Thyroid gland (tissue), 4 donors: ENCODE measurements around the gene GALNTL6. TPM values are rescaled to one million over a fixed set of nuclear protein-coding genes. Genes with fewer than 3 reads are reported as not detected.
A peak's percentile ranks its signal among the peaks of the same experiment; 100 is the strongest.
"Not testable (repeated sequence)": the region's sequence is repeated elsewhere in the genome, so short reads cannot be mapped to it uniquely, and the experiment has no call there.

Experiments
- DNase-seq, 2 donors: peaks; one replicate each; pipeline ENCODE4 v3.0.0-alpha.2; 2019
- H3K27ac ChIP-seq, 3 donors: fragments of 200-600 bp; sonication (generic); 1 replicate in 2 of 3; 2 replicates in 1 of 3; pipeline ENCODE4 v1.5.1; 2016 to 2019; ENCODE audit warnings: mild to moderate bottlenecking in 1 of 3, moderate library complexity in 1 of 3
- H3K27me3 ChIP-seq: fragments of 200-600 bp; sonication (generic); one replicate; pipeline ENCODE4 v1.5.1; 2019
- H3K36me3 ChIP-seq, 2 donors: fragments of 200-600 bp; sonication (generic); one replicate each; pipeline ENCODE4 v1.5.1; 2016 to 2019
- H3K4me1 ChIP-seq, 2 donors: fragments of 200-600 bp; sonication (generic); one replicate each; pipeline ENCODE4 v1.5.1; 2017 to 2019
- H3K4me3 ChIP-seq, 3 donors: fragments of 200-600 bp; sonication (generic); replicated peaks in 1 of 3; 1 replicate in 2 of 3; 2 replicates in 1 of 3; pipeline ENCODE4 v1.5.1; 2016; ENCODE audit warnings: mild to moderate bottlenecking in 1 of 3
- H3K9me3 ChIP-seq: fragments of 200-600 bp; sonication (generic); one replicate; pipeline ENCODE4 v1.5.1; 2017
- POLR2A ChIP-seq, 2 donors: fragments of 450-650 bp; IDR thresholded peaks; one replicate each; pipeline ENCODE4 v1.6.1; 2017; ENCODE audit warnings: antibody characterized with exemption in 2 of 2, mild to moderate bottlenecking in 2 of 2, moderate library complexity in 1 of 2
- WGBS, 2 donors: methylation state at CpG; one replicate each; pipeline ENCODE4 v1.1.5; 2017; 5-methylcytosine and 5-hydroxymethylcytosine counted together
- intact Hi-C: fragments of 100-400 bp; cut with DNase I; formaldehyde crosslinking; loops from one replicate; pipeline ENCODE4 v1.15.1; 2023
- total RNA-seq, 4 donors: library from RNA; depleted of rRNA; stranded (reverse); fragments of >200 nt; gene quantifications; one replicate each; pipeline ENCODE4 v1.2.3, GENCODE V29; 2016
- TF ChIP-seq, protein P1 (sequence below), 6 experiments: fragments of 200-600 bp in 3 of 6; fragments of 450-650 bp in 3 of 6; sonication (generic) in 3 of 6; IDR thresholded peaks; one replicate each; pipeline ENCODE4 v1.5.1; 2016 to 2019; ENCODE audit warnings: antibody characterized with exemption in 6 of 6, mild to moderate bottlenecking in 2 of 6, inconsistent platforms in 1 of 6, moderate library complexity in 1 of 6

The GALNTL6 gene
- total RNA-seq, 4 donors from 2014 or later = not detected

DNA sequence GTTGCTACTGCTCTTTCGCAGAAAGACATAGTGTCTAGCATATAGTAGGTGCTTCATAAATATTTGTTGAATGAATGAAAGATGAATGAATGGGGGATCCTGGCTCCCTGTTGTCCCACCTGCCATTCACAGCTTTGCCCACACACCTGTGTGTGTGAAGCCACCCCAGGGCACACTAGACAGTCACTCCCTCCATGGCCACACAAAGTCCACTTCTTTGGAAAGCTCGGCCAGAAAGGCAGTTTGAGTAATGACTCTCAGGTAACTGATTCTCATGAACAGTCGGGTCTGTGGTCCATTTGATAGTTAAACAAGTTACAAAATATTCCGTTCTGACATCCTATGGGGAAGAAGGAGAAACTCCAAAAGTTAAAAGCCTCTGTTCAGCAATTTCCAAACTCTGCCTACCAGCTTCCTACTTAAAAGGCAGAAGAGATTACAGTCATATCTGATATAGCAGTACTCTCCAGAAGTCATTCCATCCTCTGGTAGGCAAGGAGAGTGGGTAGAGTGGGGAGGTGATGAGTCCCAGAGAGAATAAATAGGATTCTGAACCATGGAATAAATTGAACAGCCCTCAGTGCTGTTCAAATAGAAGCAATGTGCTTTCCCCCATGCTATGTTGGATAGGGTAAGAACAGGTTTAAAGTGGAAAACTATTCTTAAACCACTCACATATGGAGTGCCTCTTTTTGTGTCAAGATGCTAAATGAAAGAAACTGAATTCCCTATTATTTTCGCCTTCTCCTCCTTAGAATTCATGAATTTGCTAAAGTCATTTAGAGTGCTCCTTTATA, 1150.5 kb downstream of the GALNTL6 start:
- no peak overlapping the region for H3K4me3 ChIP-seq
- no peaks in the 10 kb centered on the region for H3K27me3 ChIP-seq
- H3K36me3 ChIP-seq = no peaks in the 10 kb centered on the region
- intact Hi-C loops = no loop called here
- WGBS, 2 donors = 91 to 93% methylated on average over 5 of the region's 5 CpGs
- no peak for DNase-seq
- TF ChIP-seq, protein P1, sequence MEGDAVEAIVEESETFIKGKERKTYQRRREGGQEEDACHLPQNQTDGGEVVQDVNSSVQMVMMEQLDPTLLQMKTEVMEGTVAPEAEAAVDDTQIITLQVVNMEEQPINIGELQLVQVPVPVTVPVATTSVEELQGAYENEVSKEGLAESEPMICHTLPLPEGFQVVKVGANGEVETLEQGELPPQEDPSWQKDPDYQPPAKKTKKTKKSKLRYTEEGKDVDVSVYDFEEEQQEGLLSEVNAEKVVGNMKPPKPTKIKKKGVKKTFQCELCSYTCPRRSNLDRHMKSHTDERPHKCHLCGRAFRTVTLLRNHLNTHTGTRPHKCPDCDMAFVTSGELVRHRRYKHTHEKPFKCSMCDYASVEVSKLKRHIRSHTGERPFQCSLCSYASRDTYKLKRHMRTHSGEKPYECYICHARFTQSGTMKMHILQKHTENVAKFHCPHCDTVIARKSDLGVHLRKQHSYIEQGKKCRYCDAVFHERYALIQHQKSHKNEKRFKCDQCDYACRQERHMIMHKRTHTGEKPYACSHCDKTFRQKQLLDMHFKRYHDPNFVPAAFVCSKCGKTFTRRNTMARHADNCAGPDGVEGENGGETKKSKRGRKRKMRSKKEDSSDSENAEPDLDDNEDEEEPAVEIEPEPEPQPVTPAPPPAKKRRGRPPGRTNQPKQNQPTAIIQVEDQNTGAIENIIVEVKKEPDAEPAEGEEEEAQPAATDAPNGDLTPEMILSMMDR (IDR thresholded peaks at IDR 0.05) = no peak
- TF ChIP-seq POLR2A (IDR thresholded peaks at IDR 0.05) = no peak
- H3K9me3 ChIP-seq = no peaks in the 10 kb centered on the region
- H3K27ac ChIP-seq = peak overlapping the region in 2 of 3 donors; percentile 63 to 77
- H3K4me1 ChIP-seq = peaks cover 8 to 20% of the 10 kb centered on the region in 2 donors

DNA sequence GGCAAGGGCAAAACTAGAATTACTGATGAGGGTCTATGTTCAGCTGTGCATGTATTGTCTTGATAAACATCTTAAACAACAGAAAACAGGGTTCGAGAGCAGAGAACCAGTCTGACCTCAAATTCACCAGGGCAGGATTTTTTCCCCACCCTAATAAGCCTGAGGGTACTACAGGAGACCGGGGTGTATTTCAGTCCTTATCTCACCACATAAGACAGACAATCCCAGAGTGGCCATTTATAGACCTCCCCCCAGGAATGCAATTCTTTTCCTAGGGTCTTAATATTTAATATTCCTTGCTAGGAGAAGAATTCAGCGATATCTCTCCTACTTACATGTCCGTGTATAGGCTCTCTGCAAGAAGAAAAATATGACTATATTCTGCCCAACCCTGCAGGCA, 1157.0 kb downstream of the GALNTL6 start:
- 94 to 96% methylated on average over 4 of the region's 4 CpGs for WGBS, 2 donors

DNA sequence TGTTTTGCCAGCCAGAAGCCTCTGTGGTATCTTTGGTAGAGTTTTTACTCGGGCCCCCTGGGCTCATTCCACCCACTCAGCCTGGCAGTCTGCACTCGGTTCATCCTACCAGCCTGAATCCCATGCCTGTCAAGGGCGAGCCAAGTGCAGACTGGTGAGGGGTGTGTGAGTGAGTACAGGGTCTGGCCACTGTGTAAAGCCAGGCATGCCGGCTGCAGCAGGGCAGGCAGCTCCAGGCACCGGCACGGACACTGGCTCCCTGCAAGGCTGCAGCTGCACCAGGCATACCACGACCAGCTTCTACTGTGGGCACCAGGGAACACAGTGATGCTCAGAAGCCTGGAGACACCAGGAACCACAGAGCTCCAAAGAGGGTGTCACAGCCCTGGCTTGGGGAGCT, 1161.4 kb downstream of the GALNTL6 start:
- Histone ChIP-seq H3K36me3 (no peaks in the 10 kb centered on the region), H3K9me3 (no peaks in the 10 kb centered on the region), H3K27ac (no peak overlapping the region), H3K4me3 (no peak overlapping the region), H3K4me1 (no peaks in the 10 kb centered on the region), H3K27me3 (no peaks in the 10 kb centered on the region)
- intact Hi-C loops = no loop called here
- no peak for DNase-seq
- WGBS, 2 donors = 89 to 94% methylated on average over 3 to 7 of the region's 7 CpGs
- TF ChIP-seq, protein P1 (IDR thresholded peaks at IDR 0.05) = no peak
- TF ChIP-seq POLR2A (IDR thresholded peaks at IDR 0.05) = no peak

More for the DNA sequence above, 1157.0 kb downstream of the GALNTL6 start:
- H3K9me3 ChIP-seq, H3K27ac ChIP-seq, intact Hi-C loops, H3K36me3 ChIP-seq, H3K4me3 ChIP-seq, H3K27me3 ChIP-seq, DNase-seq, H3K4me1 ChIP-seq: not testable (repeated sequence)

DNA sequence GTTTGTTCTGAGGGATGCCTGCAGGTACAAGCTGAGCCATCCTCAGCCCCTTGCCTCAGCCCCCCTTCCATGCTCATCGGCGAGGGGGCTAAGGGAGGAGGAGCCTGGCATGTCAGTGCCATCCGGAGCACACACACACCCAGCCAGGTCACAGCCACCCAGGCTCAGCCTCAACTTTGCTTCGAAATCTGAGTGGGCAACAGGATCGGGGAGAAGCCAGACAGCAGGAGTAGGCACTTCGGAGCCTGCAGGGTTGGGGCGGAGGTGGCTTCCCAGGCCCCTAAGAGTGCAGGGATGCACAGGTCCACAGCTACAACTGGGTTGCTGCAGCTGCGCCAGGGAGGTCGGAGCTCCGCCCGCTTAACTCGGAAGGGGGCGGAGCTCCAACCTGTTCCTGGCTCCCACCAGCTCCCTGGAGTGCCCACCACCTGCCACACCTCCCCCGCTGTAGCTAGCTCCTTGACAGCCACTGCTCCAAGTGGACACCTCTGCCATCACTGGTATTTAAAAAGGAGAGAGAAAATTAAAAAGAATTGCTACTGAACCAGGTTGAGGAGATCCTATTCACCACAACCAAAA, 1162.5 kb downstream of the GALNTL6 start:
- TF ChIP-seq POLR2A (IDR thresholded peaks at IDR 0.05) = no peak
- TF ChIP-seq, protein P1 (IDR thresholded peaks at IDR 0.05) = no peak
- no peaks in the 10 kb centered on the region for H3K36me3 ChIP-seq
- H3K27me3 ChIP-seq = no peaks in the 10 kb centered on the region
- H3K27ac ChIP-seq = no peak overlapping the region
- H3K4me3 ChIP-seq = no peak overlapping the region
- 94 to 96% methylated on average over 8 to 10 of the region's 14 CpGs for WGBS, 2 donors
- no peak for DNase-seq
- H3K9me3 ChIP-seq = no peaks in the 10 kb centered on the region
- intact Hi-C loops = no loop called here
- H3K4me1 ChIP-seq = no peaks in the 10 kb centered on the region

DNA sequence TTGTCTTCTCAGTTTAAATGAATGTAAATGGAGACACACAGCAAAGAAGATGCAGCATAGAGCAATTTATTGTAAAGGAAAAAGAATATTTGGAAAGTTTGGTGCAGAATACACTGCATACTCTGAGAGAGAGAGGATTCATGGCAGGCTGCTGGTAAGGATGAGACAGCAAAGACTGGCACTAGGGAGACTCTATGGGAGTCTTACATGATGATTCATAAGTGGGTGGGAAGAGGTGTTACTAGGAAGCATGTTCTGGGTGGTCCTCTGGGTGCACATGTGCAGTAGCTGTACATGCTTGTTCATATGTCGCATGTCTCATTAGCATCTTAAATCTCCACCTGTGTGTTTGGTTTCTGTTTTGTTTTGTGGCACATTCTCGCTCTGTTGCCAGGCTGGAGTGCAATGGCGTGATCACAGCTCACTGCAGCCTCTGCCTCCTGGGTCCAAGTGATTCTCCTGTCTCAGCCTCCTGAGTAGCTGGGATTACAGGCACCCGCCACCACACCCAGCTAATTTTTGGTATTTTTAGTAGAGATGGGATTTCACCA, 1164.4 kb downstream of the GALNTL6 start:
- intact Hi-C loops, H3K4me3 ChIP-seq, H3K4me1 ChIP-seq, H3K9me3 ChIP-seq, H3K27ac ChIP-seq, DNase-seq, H3K36me3 ChIP-seq, H3K27me3 ChIP-seq: not testable (repeated sequence)
- WGBS, 2 donors = 88 to 97% methylated on average over 4 of the region's 4 CpGs

DNA sequence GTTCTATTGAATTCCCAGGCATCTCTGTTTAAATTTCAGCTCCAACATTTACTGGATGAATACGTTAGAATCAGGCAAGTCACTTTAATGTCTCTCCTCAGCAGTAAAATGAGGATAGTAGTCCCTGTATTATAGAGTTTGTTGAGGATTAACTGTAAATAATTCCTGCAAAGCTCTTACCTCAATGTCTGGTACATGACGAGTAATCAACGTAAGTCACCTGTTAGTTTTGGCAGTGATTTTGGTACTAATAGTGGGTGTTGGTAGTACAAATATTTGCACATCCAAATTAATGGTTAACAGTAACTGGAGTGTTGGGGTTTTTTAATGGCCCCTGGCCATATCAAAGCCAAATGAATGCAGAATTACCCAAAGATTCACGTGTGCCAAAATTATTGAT, 1165.6 kb downstream of the GALNTL6 start:
- TF ChIP-seq, protein P1 (IDR thresholded peaks at IDR 0.05) = no peak
- TF ChIP-seq POLR2A (IDR thresholded peaks at IDR 0.05) = no peak
- H3K4me1 ChIP-seq = peaks cover 0 to 4% of the 10 kb centered on the region in 2 donors
- intact Hi-C loops = no loop called here
- H3K27me3 ChIP-seq = no peaks in the 10 kb centered on the region
- WGBS, 2 donors = 91 to 92% methylated on average over 4 of the region's 4 CpGs
- H3K9me3 ChIP-seq = no peaks in the 10 kb centered on the region
- no peaks in the 10 kb centered on the region for H3K36me3 ChIP-seq
- DNase-seq = no peak
- H3K27ac ChIP-seq = no peak overlapping the region
- H3K4me3 ChIP-seq = no peak overlapping the region
